GM06990 (cell line): ENCODE results near the gene COX6B2.

Source experiments
- DNase-seq: peaks from one replicate; pipeline ENCODE4 v3.0.0-alpha.2; 2011; ENCODE audit not compliant: insufficient read length; ENCODE audit errors: extremely low read depth
- H3K27me3 ChIP-seq: replicated peaks from 2 replicates; pipeline ENCODE4 v1.6.0; 2011; ENCODE audit warnings: low read length; ENCODE audit not compliant: control insufficient read depth, insufficient read depth
- H3K36me3 ChIP-seq: 2 replicates; pipeline ENCODE4 v1.5.1; 2011; ENCODE audit warnings: low read length; ENCODE audit not compliant: control insufficient read depth, insufficient read depth
- H3K4me3 ChIP-seq: replicated peaks from 2 replicates; pipeline ENCODE4 v1.5.1; 2011; ENCODE audit warnings: low read depth, mild to moderate bottlenecking, control low read depth, low read length
- CTCF ChIP-seq: IDR thresholded peaks from 2 replicates; pipeline ENCODE4 v1.5.1; 2011; ENCODE audit warnings: low read length, control low read depth, mild to moderate bottlenecking, inconsistent platforms; ENCODE audit not compliant: insufficient read depth, poor library complexity, severe bottlenecking

COX6B2 gene

DNA sequence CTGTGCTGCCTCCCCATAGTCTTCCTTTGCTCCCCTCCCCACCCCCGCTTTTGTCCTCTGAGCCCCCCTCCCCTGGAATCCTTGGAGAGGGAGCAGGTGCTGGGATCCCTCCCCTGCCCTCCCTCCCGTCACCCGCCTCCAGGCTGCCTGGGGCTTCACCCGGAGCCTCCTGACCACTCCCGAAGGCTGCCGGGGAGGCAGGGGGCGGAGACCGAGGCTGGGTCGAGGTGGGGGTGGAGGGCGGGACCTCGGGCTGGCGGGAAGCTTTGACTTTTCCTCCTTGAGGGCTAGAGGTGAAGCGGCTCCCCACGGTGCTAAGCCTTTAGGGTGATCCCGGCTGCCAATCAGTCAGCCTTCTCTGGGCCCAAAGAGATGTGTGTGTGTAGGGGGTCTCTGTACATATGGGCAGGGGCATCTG lies 13.3 kb downstream of the COX6B2 start:
- Histone ChIP-seq H3K4me3 (peak overlapping the region; percentile 71), H3K27me3 (no peaks in the 10 kb centered on the region), H3K36me3 (no peaks in the 10 kb centered on the region; the same call in none of the 2 replicates)
- peak; percentile 54 for DNase-seq
- no peak for TF ChIP-seq CTCF

DNA sequence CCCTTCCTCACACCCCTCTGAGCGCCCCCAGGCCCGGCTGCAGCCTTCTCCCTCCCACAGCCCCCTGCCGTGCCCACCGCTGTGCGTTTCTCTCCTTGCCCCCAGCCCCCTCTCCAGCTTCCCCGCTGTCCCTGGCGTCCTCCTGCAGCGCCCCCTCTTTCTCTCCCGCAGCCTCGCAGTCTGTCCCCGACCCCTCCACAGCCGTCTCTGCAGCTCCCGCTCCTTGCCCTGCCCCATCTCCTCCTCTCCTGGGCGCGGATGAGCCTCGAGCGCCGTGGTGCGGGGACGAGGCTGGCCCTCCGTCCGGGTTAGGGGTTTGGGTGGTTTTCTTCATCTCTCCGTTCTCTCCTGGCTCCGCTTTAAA lies 13.8 kb downstream of the COX6B2 start:
- no peak for DNase-seq
- H3K4me3 ChIP-seq, result peak overlapping the region; percentile 71
- H3K27me3 ChIP-seq, result no peaks in the 10 kb centered on the region
- TF ChIP-seq CTCF, result peak; percentile 31
- H3K36me3 ChIP-seq, result no peaks in the 10 kb centered on the region; the same call in none of the 2 replicates

GRCh38 chr19:55339889-55340783 lies 14.4 kb downstream of the COX6B2 start:
- no peaks in the 10 kb centered on the region for H3K27me3 ChIP-seq
- no peak for TF ChIP-seq CTCF
- peak overlapping the region; percentile 71 for H3K4me3 ChIP-seq
- H3K36me3 ChIP-seq, result no peaks in the 10 kb centered on the region; the same call in none of the 2 replicates
- DNase-seq, result no peak

- no peaks in the 10 kb centered on the region for H3K27me3 ChIP-seq
- peak; percentile 100 for DNase-seq
- TF ChIP-seq CTCF, result no peak
Observed at GRCh38 chr19:55339105-55339888, 15.2 kb downstream of the COX6B2 start, which contains the start of gene KMT5C. Gene KMT5C (plus strand): TSS chr19:55339876. CDS start chr19:55341937, 2,061 bp downstream.

DNA sequence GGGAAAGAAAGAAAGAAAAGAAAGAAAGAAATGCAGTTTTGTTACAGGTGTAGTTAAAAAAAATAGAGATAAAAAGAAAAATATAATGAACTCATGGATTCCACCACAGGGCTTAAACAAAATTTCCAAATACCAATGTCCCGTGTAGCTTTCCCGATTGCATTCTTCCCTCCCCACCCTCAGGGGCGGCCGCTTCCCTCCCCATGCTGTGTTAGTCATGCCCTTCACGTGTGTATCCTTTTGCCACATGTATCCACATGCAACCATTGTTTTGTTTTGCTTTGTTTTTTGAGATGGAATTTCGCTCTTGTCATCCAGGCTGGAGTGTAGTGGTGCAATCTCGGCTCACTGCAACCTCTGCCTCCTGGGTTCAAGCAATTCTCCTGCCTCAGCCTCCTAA lies 18.4 kb downstream of the COX6B2 start:
- TF ChIP-seq CTCF, result no peak
- Histone ChIP-seq H3K36me3 (no peaks in the 10 kb centered on the region), H3K27me3 (no peaks in the 10 kb centered on the region), H3K4me3 (no peak overlapping the region)
- DNase-seq, result no peak

More at GRCh38 chr19:55339105-55339888, 15.2 kb downstream of the COX6B2 start, which contains the start of gene KMT5C:
- Histone ChIP-seq H3K4me3 (peak within 1 kb of the TSS; percentile 71), H3K36me3 (no peaks in the 10 kb centered on the region; the same call in none of the 2 replicates)
